ENCODE data around the gene TPCN1.

Gene TPCN1

DNA sequence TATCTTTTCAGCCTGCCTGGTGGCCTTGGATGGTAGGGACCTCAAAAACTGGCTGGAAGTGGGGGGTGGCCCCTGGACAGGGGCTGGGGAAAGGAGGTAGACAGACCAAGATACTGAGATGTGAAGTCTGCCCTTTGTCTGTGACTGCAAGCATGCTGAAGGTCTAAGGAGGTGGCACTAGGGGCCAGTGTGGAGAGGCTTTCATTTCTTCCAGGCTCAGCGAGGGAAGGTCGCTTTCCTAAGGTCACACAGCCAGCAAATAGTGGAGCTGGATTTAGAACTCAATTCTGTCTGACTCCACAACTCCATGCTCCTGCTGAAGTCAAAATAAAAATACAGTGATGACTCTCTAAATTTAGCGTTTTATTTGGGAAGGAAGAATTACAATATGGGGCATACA, 125.8 kb downstream of the TPCN1 start:
- no peak for DNase-seq

DNA sequence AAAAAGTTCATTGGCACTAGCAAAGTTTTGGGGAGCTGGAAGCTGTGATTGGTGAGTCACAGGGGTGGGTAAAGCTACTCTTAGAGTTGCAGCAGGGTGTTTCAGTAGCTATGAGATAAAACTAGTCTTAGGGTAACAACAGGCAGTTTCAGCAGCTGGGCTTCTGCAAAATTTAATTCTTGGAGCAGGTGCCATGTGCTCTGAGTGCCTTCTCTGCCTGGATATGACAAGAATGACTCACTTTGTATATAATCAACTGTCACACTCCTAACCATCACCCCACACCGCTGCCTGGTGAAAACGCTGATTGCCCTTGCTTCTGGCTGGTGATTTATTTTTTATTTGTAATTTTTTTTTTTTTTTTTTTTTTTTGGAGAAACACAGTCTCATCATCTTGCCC, 126.6 kb downstream of the TPCN1 start:
- no peak for DNase-seq
